HG03457 (cell line): ENCODE results near the gene TMEM250.

Source experiments
- ATAC-seq: cut with Tn5 transposase; IDR thresholded peaks from one replicate; pipeline ENCODE4 v1.9.1; 2021; ENCODE audit warnings: moderate number of reproducible peaks; ENCODE audit not compliant: unreplicated experiment

Gene TMEM250

DNA sequence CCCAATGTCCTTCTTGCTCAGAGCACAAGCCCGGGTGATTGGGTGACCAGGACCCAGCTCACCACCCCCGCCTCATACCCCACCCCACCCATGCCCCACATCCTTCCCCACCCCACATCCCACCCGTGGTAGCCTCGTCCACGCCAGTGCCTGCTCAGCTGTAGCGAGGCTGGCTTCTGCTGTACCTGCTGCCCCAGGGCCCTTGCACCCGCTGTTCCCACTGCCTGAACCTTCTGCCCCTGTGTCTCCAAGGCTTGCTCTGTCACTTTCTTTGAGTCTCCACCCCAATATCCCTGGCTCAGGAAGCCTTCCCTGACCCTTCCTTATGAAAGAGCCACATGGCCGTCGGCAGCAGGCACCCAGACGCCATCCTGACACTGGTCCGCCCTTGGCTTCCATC lies 20.5 kb downstream of the TMEM250 start:
- ATAC-seq = no peak

DNA sequence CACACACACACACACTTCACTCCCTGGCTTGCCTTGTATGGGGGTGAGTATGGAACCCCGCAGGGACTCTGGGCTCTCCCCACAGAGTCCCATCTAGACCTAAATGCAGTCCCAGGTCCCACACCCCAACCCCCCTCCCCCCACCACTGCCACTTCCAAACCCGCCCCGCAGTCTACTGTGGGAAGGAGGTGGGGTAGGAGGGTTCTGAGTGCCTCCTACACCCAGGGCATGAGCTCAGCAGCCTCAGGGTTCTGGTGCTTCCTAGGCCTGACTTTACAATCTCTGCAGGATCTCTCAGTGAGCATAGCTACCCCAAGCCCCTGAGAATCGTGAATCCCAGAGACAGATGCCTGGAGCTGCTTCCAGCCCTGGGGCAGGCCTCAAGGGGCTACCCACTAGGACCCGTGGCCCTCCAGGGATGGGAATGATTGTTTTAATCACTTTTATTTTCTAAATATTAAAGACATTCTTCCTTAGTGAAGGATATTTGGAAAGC lies 22.1 kb downstream of the TMEM250 start:
- ATAC-seq = no peak

DNA sequence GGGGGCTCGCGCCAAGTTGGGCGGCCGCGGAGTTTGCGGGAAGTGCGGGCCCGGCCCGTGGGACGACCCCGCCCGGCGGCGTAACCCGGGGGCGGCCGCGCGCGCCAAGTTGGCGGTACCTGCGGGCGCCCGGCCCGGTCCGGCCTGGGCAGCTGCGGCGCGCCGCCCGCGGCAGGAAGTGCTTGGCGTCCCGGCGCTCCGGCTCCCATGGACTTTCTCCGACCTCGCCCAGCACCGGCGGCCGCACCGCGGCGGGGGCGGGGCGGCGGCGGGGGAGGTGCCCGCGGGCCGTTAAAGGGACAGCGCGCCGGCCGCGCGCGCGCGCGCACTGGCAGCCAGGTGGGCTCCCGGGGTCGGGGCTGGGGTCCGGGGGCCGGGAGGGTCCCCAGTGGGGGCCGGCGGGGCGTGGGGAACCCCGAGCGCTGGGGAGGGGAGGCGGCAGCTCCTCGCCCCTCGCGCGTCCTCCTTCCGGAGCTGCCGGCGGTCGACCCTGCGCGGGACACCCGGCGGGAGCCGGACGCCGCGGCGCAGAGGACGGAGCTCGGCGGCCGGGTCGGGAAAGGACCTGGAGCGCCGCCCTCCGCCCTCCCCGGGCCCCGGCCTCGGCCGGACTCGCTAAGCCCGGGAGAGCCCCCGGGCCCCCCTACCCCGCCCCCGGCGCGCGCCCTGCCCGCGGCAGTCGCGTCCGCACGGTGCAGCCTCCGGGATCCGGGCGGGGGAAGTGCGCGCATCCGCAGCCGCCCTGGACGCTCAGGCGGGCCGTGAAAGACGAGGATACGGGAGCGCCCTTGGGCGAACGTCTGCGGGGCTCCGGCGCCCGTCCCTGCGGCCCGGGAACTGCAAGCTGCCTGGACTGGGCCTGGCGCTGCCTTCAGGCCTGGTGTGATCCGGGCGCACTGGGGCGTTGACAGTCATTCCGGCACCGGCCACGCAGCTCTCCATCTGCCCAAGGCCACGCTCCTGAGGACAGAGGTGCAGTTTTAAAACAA lies 23.3 kb downstream of the TMEM250 start, which contains the start of gene NACC2:
TSS of gene NACC2 (minus strand) at position 220 of the 989 bp plus-strand sequence. CDS start 44,768 bp downstream, outside the sequence.
- ATAC-seq = no peak

DNA sequence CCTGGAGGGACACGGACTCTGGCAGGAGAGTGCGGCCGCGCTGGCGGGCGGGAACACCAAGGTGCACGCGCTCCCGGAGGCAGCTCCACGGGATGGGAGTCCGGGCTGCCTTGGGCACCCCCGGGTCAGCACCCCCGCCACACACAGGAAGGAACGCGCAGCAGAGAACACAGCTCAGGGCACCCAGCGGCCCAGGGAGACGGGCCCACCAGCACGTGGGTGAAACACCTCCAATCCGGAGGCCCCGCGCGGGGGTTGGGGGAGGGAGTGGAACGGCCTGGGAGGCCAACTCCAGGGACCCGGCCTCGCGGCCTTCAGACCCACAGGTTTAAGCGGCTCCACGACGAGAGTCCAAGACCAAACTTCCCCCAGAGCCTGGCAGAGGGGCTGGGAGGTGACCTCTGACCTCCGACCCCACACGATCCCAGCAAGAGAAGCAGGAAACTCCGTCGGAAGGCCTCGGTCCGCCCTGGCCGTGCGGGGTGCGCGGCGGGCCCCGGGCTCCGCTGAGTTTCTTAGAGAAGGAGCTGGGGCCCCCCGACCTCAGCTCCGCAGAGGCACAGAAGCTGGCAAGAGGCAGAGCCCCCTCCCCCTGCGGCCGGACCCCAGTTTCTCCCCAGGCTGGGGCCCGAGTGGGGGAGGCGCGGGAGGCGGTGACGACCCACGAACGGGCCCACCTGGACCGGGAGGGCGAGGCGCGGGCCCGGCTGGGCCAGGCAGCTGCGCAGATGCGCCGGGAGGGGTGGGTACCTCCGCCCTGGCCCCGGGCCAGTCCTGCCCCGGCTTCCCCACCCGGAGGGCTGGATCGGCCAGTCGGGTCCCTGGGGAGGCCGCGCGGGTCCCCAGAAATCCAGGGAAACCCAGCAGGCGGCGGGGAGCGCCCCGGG lies 24.4 kb downstream of the TMEM250 start:
- ATAC-seq = no peak

DNA sequence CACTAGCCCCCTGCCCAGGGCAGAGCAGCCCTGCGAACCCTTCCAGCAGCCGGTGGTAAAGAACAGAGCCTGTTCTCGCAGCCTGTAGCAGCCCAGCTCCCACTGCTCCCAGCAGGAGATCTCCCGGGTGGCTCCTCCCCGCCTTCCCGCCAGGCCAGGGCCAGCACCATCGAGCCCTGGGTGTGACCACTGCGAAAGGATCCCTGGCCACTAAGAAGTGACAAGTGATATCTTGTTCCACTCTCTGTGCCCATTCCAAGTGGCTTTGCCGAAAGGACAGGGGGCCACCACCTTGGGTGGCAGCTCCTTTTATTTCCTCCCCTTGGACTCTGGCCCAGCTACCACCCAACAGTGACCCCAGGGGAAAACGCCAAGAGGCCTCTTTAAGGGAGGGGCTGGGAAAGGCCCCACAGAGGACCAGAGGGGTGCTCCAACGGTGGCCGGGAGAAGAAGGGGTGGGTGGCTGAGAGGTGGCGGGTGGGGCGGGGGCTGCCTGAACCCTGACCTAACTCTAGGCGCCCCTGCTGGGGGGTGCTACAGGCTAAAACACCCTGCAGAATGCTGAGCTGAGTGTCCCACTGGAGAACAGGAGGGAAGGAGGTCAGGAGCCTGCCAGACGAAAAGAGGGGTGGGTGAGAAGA lies 25.2 kb downstream of the TMEM250 start:
- no peak for ATAC-seq

DNA sequence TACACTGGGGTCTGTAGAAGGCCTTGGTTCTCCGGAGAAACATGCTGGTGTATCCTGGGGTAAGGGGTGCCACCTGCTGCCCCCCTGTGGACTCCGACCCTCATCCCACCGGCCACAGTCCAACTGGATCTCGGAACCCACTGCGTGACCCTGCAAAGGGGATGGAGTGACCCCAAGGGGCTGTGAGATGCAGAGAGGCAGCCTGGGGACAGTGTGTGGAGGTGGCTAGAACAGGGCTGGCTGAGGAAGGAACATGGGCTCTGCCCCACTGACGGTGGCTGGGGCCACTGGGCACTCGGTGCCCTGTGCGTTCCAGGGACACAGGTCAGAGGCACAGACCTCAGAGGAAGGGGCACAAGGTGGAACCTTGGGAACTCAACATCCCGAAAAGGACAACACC lies 25.9 kb downstream of the TMEM250 start:
- no peak for ATAC-seq

DNA sequence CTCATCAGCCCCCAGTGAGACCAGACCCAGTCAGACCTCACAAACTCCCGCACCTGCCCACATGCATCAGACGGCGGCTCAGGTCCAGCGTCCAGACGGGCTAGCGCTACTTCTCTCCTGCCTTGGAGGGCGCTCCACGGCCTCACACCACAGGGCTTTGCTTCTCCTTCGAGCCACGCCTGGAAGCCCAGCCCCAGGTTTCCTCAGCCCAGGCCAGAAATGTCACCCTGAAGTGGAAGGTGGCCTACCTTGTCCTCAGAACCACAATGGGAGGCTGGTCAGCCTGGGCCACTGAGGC lies 26.4 kb downstream of the TMEM250 start:
- ATAC-seq = no peak

DNA sequence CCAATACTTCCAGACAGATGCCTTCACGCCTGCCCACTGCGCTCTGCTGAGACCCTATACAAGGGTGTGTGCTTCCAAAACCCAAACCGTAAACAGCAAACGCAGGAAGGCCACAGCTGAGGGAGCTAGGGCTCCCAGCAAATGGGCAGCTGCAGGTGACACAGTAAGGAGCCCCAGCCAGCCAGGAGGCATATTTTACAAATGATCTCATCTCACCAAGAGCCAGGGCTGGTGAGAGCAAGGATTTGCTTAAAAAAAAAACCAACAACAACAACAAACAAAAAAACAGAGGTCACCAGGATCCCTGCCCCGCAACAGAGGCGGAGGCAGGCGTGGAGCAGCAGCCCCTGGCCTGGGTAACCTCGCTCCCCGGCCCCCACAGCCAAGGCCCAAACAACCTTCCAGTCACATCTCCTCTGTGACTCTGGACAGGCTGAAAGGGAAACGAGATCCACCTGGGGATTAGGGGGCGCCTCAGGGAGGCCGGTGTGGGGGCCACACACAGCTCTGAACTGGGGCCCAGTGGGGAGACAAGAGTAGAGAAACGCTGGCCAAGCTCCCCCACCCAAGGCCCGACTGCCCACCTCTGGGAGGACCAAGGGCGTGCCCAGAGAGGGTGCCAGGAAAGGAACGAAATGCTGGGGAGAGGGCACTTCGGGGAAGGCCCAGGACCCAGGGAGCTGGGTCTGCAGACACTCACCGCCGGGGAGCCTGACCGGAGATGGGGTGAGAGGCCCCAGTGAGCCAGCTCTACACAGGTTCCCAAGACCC lies 26.9 kb downstream of the TMEM250 start:
- no peak for ATAC-seq

DNA sequence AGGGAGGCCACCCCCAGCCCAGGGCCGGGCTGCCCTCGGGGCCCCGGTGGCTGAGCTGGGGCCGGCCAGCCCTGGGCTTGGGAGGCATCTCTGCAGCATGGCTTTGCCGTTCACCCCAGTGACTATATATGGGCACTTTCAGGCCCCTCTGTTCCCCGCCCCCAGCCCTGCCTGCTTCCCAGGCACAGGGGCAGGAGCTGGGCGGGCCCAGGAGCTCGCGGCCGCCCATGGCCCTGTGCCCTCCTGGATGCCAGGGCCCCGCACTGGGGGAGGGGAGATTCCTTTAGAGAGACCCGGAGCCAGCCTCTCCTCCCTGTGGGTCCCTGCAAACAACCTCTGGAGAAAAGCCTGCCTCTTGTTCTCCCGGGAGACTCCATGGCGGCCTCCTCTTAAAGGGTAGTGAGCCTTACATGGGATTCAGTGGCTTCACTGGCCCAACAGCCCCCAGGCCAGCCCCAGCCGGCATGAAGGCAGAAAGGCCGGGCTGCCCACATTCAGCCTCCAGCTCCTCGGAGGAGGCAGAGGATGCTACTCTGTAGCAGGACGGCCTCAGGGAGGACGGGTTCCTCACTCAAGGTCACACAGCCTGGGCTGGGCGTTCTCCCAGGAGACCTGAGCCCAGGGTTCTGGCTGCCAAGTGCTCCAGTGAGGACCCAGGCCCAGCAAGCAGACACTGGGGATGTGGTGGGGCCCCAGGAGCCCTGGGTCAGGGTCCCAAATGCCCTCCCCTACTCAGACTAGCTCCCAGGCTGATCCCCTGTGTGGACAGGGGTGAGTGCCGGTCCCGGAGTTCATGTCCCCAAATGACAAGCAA lies 27.7 kb downstream of the TMEM250 start:
- no peak for ATAC-seq

DNA sequence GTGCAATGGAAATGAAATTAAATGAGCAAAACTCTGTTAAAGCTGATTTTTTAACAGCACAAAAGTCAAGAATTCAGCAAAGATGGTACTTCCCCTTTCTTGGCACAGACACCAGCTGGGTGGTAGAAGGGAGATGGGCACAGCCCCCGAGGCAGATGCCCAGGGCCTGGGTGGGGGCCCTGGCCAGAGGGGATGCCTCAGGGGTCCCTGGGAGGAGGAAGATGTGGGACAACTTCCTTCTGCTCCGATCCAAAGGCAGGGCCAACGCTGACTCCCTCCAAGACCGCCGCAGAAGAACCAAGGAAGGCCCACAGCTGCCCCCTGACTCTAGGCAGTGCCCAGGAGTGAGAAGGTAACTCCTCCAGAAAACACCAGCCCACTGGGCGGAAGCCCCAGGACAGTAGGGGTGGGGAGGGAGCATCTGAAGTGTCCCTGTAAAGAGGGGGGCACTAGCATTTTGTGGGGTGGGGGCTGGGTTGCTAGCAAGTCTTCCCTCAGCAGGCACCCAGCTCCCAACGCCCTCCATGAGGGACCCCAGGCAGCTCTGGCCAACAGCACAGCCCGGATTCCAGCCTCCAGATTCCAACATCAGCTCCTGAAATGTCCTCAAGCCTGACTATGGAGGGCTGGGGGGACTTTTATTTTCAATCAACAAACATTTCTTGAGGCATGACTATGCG lies 28.5 kb downstream of the TMEM250 start:
- no peak for ATAC-seq

DNA sequence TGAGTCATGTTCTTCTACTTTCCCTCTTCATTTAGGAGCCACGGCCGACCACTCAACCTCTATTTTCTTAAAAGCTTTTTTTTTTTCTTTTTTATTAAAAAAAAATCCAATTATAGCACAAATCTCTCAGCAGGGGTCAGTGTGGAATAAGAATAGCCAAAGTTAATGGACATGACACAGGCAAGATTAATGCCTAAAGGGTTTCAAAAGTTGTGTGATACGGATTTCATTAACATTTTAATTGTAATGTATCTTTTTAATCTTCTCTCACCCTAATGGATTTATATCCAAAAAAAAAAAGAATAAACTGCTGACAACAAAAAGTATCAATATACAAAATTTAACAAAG lies 29.0 kb downstream of the TMEM250 start:
- no peak for ATAC-seq

DNA sequence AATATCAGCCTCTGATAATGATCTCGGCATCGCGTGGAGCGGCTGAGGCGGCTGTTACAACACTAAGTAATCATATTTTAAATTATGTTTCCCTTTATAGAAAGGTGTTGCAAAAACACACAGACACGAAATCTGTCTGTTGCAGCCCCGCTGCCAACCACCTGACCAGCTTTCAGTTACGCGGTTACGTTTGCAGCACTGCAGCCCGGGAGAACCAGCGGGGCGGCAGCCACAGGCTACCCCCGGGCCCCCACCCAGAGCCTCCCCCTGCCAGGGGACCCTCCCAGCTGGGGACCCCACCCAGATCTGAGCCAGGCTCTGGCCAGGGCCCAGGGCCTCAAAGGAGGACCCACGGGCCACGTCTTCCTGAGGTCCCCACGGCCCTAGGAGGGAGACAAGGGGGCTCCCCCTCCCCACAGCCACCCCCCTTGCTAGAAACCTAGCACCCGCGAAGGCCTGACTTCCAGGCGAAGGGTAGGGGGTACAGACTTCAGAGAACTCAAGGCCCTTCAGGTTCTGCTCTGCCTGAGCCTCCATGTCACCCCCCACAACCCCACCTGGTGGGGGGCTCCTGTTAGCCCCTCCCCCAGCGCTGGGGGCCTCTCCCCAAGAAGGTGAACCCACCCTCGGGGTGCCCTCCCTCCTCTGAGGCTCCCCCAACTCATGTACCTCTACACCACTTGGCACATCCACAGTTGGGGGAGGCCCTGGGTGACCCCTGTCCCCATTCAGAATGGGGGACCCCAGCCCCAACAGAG lies 29.6 kb downstream of the TMEM250 start:
- no peak for ATAC-seq

DNA sequence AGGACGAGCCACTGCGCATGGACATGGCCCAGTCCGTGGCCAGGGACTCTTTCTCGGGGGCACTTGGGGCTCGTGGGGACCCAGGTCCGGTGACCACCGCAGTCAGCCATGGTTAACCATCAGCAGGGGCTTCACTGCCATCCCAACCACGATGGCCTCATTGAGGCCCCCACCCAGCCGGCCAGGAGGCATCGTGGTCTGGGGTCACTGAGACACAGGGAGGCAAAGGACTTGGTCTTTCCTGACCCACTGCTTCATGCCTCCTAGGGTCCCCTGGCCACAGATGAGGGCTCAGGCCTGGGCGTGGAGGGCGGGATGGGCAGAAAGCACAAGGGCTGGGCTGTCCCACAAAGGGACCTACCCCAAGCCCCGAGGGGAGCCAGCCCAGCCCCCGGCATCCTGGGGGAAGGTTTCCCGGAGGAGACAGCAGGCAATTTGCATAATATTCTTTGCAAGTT lies 30.2 kb downstream of the TMEM250 start:
- ATAC-seq = no peak

DNA sequence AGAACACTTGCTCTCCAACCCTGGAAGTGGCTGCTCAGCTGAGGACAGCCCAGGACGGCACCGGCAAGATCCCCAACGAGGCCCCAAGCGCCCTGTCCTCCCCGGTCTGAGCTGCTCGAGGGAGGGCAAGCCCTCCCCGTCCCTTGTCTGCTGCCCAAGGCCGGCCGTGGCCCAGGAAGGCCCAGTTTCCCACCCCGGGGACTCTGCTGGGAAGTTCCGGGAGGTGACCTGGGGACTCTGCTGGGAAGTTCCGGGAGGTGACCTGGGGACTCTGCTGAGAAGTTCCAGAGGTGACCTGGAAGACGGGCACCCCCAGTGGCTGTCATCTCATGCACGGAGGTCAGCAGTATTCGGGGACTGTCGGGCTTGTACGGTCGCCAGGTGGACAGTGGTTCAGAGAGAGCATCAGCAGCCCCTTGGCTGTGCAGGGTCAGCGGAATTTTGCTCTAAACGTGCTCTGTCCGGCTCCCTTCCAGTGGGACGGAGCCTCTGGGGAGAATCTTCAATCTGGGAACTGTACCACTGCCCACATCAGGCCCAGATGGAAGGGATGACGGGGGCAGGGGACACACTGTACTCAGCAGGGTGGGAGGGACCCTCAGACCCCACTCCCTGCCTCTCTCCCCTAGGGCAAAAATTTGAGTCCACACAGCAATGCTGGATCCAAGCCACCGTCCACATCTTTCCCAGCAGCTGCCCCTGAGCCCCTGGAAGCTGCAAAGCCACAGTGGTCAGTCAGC lies 30.8 kb downstream of the TMEM250 start:
- ATAC-seq = no peak

DNA sequence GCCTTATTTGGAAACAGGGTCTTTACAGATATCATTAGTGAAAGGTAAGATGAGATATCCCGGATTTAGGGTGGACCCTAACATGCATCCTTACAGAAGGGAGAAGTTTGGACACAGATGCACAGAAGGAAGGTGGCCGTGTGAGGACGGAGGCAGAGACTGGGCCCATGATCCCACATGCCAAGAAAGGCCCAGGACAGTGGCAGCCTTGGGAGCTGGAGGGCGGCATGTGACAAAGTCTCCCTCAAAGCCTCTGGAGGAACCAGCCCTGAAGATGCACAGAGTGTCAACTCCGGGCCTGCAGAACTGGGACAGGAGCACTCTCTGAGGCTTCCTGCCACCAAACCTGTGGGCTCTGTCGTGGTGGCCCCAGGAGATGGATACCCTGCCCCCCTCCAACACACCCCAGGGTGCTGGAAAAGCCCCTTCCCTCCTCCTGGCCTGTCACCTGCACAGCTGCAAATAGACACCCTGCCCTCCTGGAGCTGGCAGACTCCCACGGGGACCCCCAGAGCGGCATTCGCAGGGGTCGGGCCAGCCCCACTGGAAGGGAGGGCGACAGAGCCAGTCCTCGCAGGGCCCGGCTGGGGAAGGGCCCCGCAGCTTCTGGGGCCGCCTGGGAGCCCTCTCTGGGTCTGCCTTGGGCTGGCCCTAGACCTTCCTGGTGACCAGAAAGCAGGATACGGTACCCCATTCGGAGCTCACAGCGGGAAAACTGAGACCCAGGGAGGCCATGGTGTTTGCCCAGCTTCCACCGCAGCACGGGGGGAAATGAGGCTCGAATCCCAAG lies 31.5 kb downstream of the TMEM250 start:
- no peak for ATAC-seq

DNA sequence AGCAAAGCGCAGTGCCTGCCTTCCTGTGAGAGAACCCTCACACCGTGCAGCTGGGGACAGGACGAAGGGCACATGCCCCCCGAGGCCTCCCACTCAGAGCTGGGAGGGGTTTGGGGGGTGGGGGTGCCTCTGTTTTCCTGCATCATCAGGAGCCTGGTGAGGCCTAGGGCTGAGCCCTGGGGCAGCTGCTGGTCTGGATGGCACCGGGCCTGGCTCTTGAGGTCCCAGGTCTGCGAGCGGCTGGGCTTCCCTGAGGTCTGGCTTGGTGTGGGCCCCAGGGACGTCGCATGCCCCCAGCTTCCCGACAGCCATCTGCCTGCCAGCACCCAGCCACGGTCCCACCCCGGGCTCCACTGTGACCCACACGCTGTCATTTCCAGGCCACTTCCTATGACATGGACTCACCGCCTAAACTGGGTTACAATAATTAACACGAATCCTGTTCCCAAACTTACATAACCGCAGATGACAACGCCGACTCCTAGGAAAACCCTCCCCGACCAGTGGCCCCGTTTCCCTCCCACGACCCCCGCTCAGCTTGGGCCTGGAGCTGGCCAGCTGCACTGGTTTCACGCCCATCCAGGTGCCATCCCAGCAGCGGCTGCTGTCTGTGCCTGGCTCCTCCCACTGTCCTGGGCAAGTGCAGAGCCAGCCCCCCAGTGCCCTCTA lies 32.3 kb downstream of the TMEM250 start:
- ATAC-seq = no peak
